H9 (cell line): ENCODE results near the gene MCM3AP. TPM values are rescaled to one million over a fixed set of nuclear protein-coding genes. Genes with fewer than 3 reads are reported as not detected.

Experiments used
- DNase-seq: peaks from one replicate; pipeline ENCODE4 v3.0.0-alpha.2; 2017
- H2AFZ ChIP-seq: one replicate; pipeline ENCODE4 v1.6.1; 2013; ENCODE audit warnings: mild to moderate bottlenecking, low read length, control low read depth, moderate library complexity
- H2AK5ac ChIP-seq: 2 replicates; pipeline ENCODE4 v1.6.1; 2013; ENCODE audit warnings: low read length, control low read depth, mixed read lengths; ENCODE audit not compliant: insufficient read length
- H2BK120ac ChIP-seq: one replicate; pipeline ENCODE4 v1.6.1; 2013; ENCODE audit warnings: low read depth, mild to moderate bottlenecking, low read length, control low read depth, inconsistent platforms; ENCODE audit not compliant: poor library complexity, severe bottlenecking
- H2BK12ac ChIP-seq: 2 replicates; pipeline ENCODE4 v1.6.1; 2013; ENCODE audit warnings: low read length, control low read depth, mixed read lengths, low read depth; ENCODE audit not compliant: insufficient read length
- H2BK15ac ChIP-seq: 2 replicates; pipeline ENCODE4 v1.6.1; 2013; ENCODE audit warnings: low read depth, low read length, control low read depth
- H2BK20ac ChIP-seq: one replicate; pipeline ENCODE4 v1.6.1; 2013; ENCODE audit warnings: low read depth, mild to moderate bottlenecking, low read length, control low read depth, inconsistent platforms; ENCODE audit not compliant: poor library complexity, severe bottlenecking
- H2BK5ac ChIP-seq: 2 replicates; pipeline ENCODE4 v1.6.1; 2013; ENCODE audit warnings: low read length, control low read depth, mixed read lengths; ENCODE audit not compliant: insufficient read length
- H3K14ac ChIP-seq: 2 replicates; pipeline ENCODE4 v1.6.1; 2013; ENCODE audit warnings: low read length, control low read depth; ENCODE audit not compliant: insufficient read depth
- H3K18ac ChIP-seq: 2 replicates; pipeline ENCODE4 v1.6.1; 2013; ENCODE audit warnings: low read depth, mild to moderate bottlenecking, mixed read lengths, low read length, control low read depth; ENCODE audit not compliant: insufficient read length
- H3K23ac ChIP-seq: 2 replicates; pipeline ENCODE4 v1.6.1; 2013; ENCODE audit warnings: low read length, control low read depth, mixed read lengths, low read depth; ENCODE audit not compliant: insufficient read length
- H3K23me2 ChIP-seq: 2 replicates; pipeline ENCODE4 v1.6.1; 2013; ENCODE audit warnings: low read depth, mild to moderate bottlenecking, mixed read lengths, low read length, control low read depth; ENCODE audit not compliant: insufficient read length, poor library complexity, severe bottlenecking
- H3K27ac ChIP-seq: 2 replicates; pipeline ENCODE4 v1.5.1; 2013; ENCODE audit warnings: low read length, control low read depth, mixed read lengths, low read depth; ENCODE audit not compliant: insufficient read length
- H3K27me3 ChIP-seq: 2 replicates; pipeline ENCODE4 v1.6.1; 2013; ENCODE audit warnings: low read length, control low read depth, inconsistent platforms; ENCODE audit not compliant: insufficient read depth
- H3K4ac ChIP-seq: 2 replicates; pipeline ENCODE4 v1.6.1; 2013; ENCODE audit warnings: low read depth, mild to moderate bottlenecking, control low read depth, inconsistent platforms, low read length, moderate library complexity
- H3K4me1 ChIP-seq: 2 replicates; pipeline ENCODE4 v1.6.1; 2013; ENCODE audit warnings: low read length, control low read depth, inconsistent platforms; ENCODE audit not compliant: insufficient read depth
- H3K4me2 ChIP-seq: 2 replicates; pipeline ENCODE4 v1.6.1; 2013; ENCODE audit warnings: low read length, control low read depth, mixed read lengths; ENCODE audit not compliant: insufficient read length, insufficient read depth
- H3K56ac ChIP-seq: 2 replicates; pipeline ENCODE4 v1.6.1; 2013; ENCODE audit warnings: low read depth, mild to moderate bottlenecking, mixed read lengths, low read length, control low read depth; ENCODE audit not compliant: insufficient read length
- H3K79me1 ChIP-seq: 2 replicates; pipeline ENCODE4 v1.6.1; 2013; ENCODE audit warnings: low read depth, mild to moderate bottlenecking, moderate library complexity, low read length, control low read depth, inconsistent platforms; ENCODE audit not compliant: insufficient read depth, poor library complexity, severe bottlenecking
- H3K79me2 ChIP-seq: 2 replicates; pipeline ENCODE4 v1.6.1; 2013; ENCODE audit warnings: low read length, control low read depth, inconsistent platforms; ENCODE audit not compliant: insufficient read depth
- H3K9ac ChIP-seq: 2 replicates; pipeline ENCODE4 v1.6.1; 2013; ENCODE audit warnings: low read length, control low read depth, mixed read lengths; ENCODE audit not compliant: insufficient read length; ENCODE audit errors: extremely low read depth
- H3K9me3 ChIP-seq: one replicate; pipeline ENCODE4 v1.6.1; 2013; ENCODE audit warnings: low read depth, low read length, inconsistent platforms; ENCODE audit not compliant: control insufficient read depth
- H3T11ph ChIP-seq: one replicate; pipeline ENCODE4 v1.6.1; 2013; ENCODE audit warnings: mild to moderate bottlenecking, low read length, control low read depth, inconsistent platforms
- H4K20me1 ChIP-seq: one replicate; pipeline ENCODE4 v1.6.1; 2013; ENCODE audit not compliant: control insufficient read depth, insufficient read length, insufficient read depth
- H4K5ac ChIP-seq: 2 replicates; pipeline ENCODE4 v1.6.1; 2013; ENCODE audit warnings: low read depth, mild to moderate bottlenecking, mixed read lengths, low read length, control low read depth; ENCODE audit not compliant: insufficient read length
- H4K8ac ChIP-seq: replicated peaks from 2 replicates; pipeline ENCODE4 v1.6.1; 2013; ENCODE audit warnings: low read length, control low read depth, mixed read lengths, low read depth; ENCODE audit not compliant: insufficient read length
- H4K91ac ChIP-seq: 2 replicates; pipeline ENCODE4 v1.6.1; 2013; ENCODE audit warnings: low read depth, mild to moderate bottlenecking, moderate library complexity, mixed read lengths, low read length, control low read depth; ENCODE audit not compliant: insufficient read length
- H3K27ac Mint-ChIP-seq, 3 experiments: 2 replicates in 2 of 3; 3 replicates in 1 of 3; pipeline ENCODE4 v1.8.0; 2020 to 2021; ENCODE audit warnings: mixed read lengths in 3 of 3, mild to moderate bottlenecking in 1 of 3, moderate library complexity in 1 of 3
- H3K27me3 Mint-ChIP-seq: 2 replicates; pipeline ENCODE4 v1.8.0; 2021; ENCODE audit warnings: low read depth, mild to moderate bottlenecking, moderate library complexity, mixed read lengths
- H3K36me3 Mint-ChIP-seq, 3 experiments: 2 replicates in 2 of 3; 3 replicates in 1 of 3; pipeline ENCODE4 v1.8.0; 2020 to 2021; ENCODE audit warnings: low read depth in 3 of 3, mixed read lengths in 3 of 3; ENCODE audit not compliant: insufficient read depth in 1 of 3
- H3K4me1 Mint-ChIP-seq, 2 experiments: 2 replicates each; pipeline ENCODE4 v1.8.0; 2020; ENCODE audit warnings: mixed read lengths in 2 of 2
- H3K4me3 Mint-ChIP-seq, 2 experiments: 2 replicates in 1 of 2; 3 replicates in 1 of 2; pipeline ENCODE4 v1.8.0; 2020 to 2021; ENCODE audit warnings: mild to moderate bottlenecking in 2 of 2, mixed read lengths in 2 of 2, moderate library complexity in 1 of 2
- H3K9me3 Mint-ChIP-seq, 2 experiments: 2 replicates in 1 of 2; 3 replicates in 1 of 2; pipeline ENCODE4 v1.8.0; 2020; ENCODE audit warnings: mild to moderate bottlenecking in 2 of 2, mixed read lengths in 2 of 2, moderate library complexity in 1 of 2
- CTCF ChIP-seq: fragments of 200-600 bp; sonication (generic); conservative IDR thresholded peaks from 3 replicates; pipeline ENCODE4 v1.8.0; 2021; ENCODE audit warnings: antibody characterized with exemption, mild to moderate bottlenecking
- WGBS: extraction: QIAGEN DNeasy Blood & Tissue Kit; methylation state at CpG from one replicate; pipeline ENCODE4 v1.1.7; 2013; ENCODE audit warnings: missing lambda C conversion rate, low lambda C conversion rate, mixed read lengths; ENCODE audit not compliant: insufficient read length; ENCODE audit errors: extremely low coverage; 5-methylcytosine and 5-hydroxymethylcytosine counted together
- total RNA-seq: library from RNA; stranded (reverse); gene quantifications from 2 replicates; pipeline ENCODE4 v1.2.1, GENCODE V29; 2021

The MCM3AP gene
- total RNA-seq, 1 experiment from 2014 or later, result 124 TPM

GRCh38 chr21:46316708-46317324, 31.4 kb upstream of the MCM3AP start:
- no CpG with 5 or more reads among the region's 14 CpGs for WGBS
- Histone ChIP-seq H3K14ac (no peak overlapping the region), H4K91ac (no peak overlapping the region), H3K4me2 (no peak overlapping the region), H3K79me2 (no peaks in the 10 kb centered on the region; the same call in 1 of the 2 replicates), H2BK120ac (no peak overlapping the region), H3T11ph (no peak overlapping the region), H3K27me3 (no peaks in the 10 kb centered on the region), H3K4ac (no peak overlapping the region), H3K56ac (no peak overlapping the region), H3K4me1 (peaks cover 7% of the 10 kb centered on the region; the same call in 1 of the 2 replicates), H2BK5ac (no peak overlapping the region), H3K27ac (no peak overlapping the region), H2BK20ac (no peak overlapping the region), H4K8ac (no peak overlapping the region), H2AK5ac (no peak overlapping the region), H4K5ac (no peak overlapping the region), H2BK15ac (no peak overlapping the region), H4K20me1 (no peaks in the 10 kb centered on the region), H3K9ac (no peak overlapping the region), H2AFZ (no peak overlapping the region), H3K18ac (no peak overlapping the region), H3K23me2 (no peaks in the 10 kb centered on the region), H3K23ac (no peak overlapping the region), H3K9me3 (no peaks in the 10 kb centered on the region), H3K79me1 (peaks cover 2% of the 10 kb centered on the region), H2BK12ac (no peak overlapping the region)
- no peak for TF ChIP-seq CTCF
- peaks cover 27% of the 10 kb centered on the region in 2 experiments for H3K4me1 Mint-ChIP-seq
- H3K9me3 Mint-ChIP-seq, result no peaks in the 10 kb centered on the region
- H3K4me3 Mint-ChIP-seq, result no peak overlapping the region
- H3K27me3 Mint-ChIP-seq, result no peaks in the 10 kb centered on the region
- no peak overlapping the region for H3K27ac Mint-ChIP-seq
- DNase-seq, result no peak
- peaks cover 21 to 31% (median 30%) of the 10 kb centered on the region in 3 experiments; a peak in 6 of 7 replicates for H3K36me3 Mint-ChIP-seq
